ENCODE results near the gene APOC3.
"Not testable (repeated sequence)": the region's sequence is repeated elsewhere in the genome, so short reads cannot be mapped to it uniquely, and the experiment has no call there.

Gene APOC3

GRCh38 chr11:116831790-116832349, 2.2 kb downstream of the APOC3 start:
- no peak for DNase-seq (ENCODE audit: low read depth)

GRCh38 chr11:116832350-116833290, 2.9 kb downstream of the APOC3 start:
- DNase-seq (ENCODE audit: low read depth) = no peak

GRCh38 chr11:116833491-116833815, 3.7 kb downstream of the APOC3 start:
- DNase-seq (ENCODE audit: low read depth) = no peak

GRCh38 chr11:116833816-116834534, 4.3 kb downstream of the APOC3 start:
- no peak for DNase-seq (ENCODE audit: low read depth)

DNA sequence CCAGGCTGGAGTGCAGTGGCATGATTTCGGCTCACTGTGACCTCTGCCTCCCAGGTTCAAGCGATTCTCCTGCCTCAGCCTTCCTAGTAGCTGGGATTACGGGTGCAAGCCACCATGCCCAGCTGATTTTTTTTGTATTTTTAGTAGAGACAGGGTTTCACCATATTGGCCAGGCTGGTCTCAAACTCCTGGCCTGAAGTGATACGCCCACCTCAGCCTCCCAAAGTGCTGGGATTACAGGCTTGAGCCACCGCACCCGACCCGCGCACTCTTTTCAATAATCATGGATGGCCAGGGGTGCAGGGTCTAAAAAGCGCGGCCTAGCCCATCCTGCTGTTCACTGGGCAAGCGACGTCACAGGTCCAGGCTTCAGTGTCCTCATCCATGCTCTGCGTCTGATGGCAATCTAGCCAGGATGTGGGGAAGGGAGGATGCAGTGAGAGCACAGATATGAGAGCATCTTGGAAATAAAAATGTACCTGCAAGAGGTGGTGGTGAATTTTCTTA, 4.9 kb downstream of the APOC3 start:
- not testable (repeated sequence) for DNase-seq (ENCODE audit: low read depth)

GRCh38 chr11:116835042-116835772, 5.5 kb downstream of the APOC3 start:
- DNase-seq (ENCODE audit: low read depth) = no peak

DNA sequence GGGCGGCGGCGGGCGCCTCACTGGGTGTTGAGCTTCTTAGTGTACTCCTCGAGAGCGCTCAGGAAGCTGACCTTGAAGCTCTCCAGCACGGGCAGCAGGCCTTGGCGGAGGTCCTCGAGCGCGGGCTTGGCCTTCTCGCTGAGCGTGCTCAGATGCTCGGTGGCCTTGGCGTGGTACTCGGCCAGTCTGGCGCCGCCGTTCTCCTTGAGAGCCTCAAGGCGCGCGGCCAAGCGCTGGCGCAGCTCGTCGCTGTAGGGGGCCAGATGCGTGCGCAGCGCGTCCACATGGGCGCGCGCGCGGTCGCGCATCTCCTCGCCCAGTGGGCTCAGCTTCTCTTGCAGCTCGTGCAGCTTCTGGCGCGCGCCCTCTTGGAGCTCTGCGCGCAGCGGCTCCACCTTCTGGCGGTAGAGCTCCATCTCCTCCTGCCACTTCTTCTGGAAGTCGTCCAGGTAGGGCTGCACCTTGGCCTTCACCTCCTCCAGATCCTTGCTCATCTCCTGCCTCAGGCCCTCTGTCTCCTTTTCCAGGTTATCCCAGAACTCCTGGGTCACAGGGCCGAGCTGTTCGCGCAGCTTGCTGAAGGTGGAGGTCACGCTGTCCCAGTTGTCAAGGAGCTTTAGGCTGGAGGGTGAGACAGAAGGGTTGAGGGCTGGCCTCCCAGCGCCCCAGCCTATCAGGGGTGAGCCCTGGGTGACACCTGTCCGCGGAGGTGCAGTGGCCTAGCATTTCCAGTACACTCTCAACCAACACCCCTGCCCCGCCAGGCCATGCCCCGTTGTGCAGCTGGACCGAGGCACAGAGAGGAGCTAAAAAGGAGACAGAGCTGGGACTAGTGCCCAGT, 6.3 kb downstream of the APOC3 start:
- DNase-seq (ENCODE audit: low read depth) = peak; percentile 58

DNA sequence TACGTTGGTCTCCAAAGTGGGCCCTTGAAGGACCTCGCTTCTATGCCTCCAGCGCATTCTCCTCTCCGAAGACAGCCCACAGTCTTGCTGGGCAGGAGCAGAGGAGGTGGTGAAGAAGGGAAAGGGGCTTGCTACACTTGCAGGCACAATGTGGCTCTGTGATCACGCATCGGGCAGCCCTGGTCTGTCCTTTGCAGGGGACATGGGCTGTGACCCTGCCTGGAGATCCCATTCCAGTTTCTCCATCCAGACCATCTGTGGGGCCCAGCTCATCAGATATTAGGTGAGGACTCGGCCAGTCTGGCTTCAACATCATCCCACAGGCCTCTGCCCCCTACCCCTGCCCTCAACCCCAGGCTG, 6.9 kb downstream of the APOC3 start:
- DNase-seq (ENCODE audit: low read depth) = no peak

DNA sequence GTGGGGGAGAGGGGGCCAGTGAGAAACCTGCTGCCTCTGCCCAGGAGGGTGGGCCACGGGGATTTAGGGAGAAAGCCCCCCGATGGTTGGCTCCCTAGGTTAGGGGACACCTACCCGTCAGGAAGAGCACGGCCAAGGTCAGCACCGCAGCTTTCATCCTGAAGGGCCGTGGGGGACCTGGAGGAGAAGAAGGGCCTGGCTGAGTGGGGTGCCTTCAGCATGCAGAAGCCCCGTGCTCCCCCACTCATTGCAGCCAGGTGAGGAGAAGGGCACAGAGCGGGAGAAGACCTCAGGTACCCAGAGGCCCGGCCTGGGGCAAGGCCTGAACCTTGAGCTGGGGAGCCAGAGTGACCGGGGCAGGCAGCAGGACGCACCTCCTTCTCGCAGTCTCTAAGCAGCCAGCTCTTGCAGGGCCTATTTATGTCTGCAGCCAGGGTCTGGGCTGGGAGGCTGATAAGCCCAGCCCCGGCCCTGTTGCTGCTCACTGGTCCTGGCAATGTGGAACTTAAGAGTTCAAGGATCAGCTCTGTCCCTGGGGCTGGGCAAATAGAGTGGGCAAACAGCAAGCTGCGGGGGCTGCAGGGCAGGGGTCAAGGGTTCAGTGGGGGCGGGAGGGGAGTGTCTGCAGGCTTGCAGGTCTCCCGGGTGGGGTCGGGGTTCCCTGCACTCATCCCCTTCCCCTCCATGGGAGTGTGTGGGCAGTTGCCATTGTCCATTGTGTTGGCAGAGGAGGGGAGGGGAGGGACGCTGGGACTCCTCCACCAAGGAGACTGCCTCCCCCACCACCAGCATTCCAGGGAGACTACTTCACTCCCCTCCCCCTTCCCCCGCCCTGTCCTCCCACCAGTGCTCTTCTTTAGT, 7.8 kb downstream of the APOC3 start, which contains the start of gene APOA1:
APOA1 (minus strand) TSS at position 392 of the 861 bp plus-strand sequence; CDS start at position 157, 235 bp downstream.
- DNase-seq (ENCODE audit: low read depth) = no peak

- no peak for DNase-seq (ENCODE audit: low read depth)
These were observed 8.8 kb downstream of the APOC3 start for GRCh38 chr11:116838321-116839084.

- DNase-seq (ENCODE audit: low read depth) = no peak
These were observed 10.6 kb downstream of the APOC3 start for GRCh38 chr11:116840224-116840745.

DNA sequence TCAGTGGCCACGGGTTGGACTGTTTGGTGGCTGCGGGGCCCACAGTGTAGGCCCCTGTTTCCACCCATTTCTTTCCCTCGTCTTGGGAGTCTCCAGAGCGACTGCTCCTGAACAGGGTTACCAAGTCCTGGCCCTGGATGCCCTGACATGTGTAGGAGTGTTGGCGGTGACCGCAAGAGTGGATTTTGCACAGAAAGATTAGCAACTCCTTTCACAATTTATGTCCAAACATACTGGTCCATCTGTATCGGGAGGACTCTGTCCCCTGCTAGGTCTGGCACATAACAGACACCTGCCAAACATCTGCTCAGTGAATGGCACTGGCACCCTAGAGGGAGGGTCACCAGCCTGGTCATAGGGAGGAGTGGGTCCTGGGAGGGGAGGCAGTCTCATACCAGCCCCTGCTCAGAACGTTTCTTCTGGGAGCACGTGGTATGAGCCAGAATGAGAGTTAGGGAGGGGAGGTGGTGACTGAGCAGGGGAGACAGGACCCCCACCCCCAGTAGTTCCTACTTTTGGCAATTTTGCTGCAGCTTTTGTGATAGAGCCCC, 11.1 kb downstream of the APOC3 start:
- no peak for DNase-seq (ENCODE audit: low read depth)

- DNase-seq (ENCODE audit: low read depth) = no peak
These were observed 12.4 kb downstream of the APOC3 start for GRCh38 chr11:116842117-116842516.

- DNase-seq (ENCODE audit: low read depth) = no peak
These were observed 13.2 kb downstream of the APOC3 start for GRCh38 chr11:116842909-116843308.

GRCh38 chr11:116843661-116844060, 14.0 kb downstream of the APOC3 start:
- no peak for DNase-seq (ENCODE audit: low read depth)

- DNase-seq (ENCODE audit: low read depth) = no peak
These were observed 15.0 kb downstream of the APOC3 start for GRCh38 chr11:116844722-116845121.

DNA sequence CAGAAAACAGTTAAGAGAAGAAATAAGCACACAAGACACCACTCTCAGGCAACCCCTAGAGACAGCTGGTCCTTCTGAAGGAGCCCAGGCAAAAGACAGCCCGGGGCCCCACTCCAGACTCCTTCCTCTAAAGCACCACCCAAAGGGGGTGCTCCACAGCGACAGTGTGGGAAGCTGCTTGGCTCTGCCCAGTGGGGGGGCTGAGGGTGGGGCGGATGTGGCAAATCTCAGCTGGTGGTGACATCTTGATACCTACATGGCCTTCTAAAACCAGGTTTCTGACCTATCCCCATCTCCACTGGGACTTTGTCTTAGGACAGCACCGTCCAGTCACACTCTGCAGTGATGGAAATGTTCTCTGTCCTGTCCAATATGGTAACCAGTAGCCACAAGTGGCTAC, 17.9 kb downstream of the APOC3 start:
- no peak for DNase-seq (ENCODE audit: low read depth)

DNA sequence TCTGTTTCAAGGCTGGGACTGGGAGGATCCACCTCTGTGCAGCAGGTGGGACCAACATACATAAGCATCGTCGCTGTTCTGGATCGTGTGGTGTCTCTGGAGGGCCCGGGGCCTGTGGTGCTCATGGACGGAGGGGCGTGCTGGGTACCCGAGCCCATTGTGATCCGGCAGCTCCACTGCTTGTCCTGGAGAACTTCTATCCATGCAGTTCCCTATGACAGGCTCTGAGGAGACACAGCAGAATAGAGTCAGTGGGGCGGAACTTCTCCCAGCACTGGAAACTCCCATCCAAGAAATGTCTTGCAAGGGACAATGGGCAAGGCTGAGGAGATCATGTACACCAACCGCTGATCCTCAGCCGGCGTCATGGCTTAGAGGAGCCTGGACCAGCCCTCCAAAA, 19.4 kb downstream of the APOC3 start:
- DNase-seq (ENCODE audit: low read depth) = no peak

- DNase-seq (ENCODE audit: low read depth) = no peak
These were observed 19.8 kb downstream of the APOC3 start for GRCh38 chr11:116849486-116849885.
